Measurements from ENCODE around the gene ITGB5.

ITGB5 gene

GRCh38 chr3:124895756-124896155, 8.6 kb upstream of the ITGB5 start:
- peak in 1 of 2 experiments; percentile 62 for DNase-seq

GRCh38 chr3:124893526-124893925, 6.4 kb upstream of the ITGB5 start:
- DNase-seq = peak in 1 of 2 experiments; percentile 10

GRCh38 chr3:124890573-124891190, 3.5 kb upstream of the ITGB5 start:
- no peak for DNase-seq

- DNase-seq = no peak
These were observed 1.6 kb upstream of the ITGB5 start for GRCh38 chr3:124888482-124889441.

GRCh38 chr3:124887932-124888298, 750 bp upstream of the ITGB5 start:
- DNase-seq = no peak

- DNase-seq = no peak
These were observed 753 bp downstream of the ITGB5 start for GRCh38 chr3:124886168-124887056.

GRCh38 chr3:124885466-124886167, 1.5 kb downstream of the ITGB5 start:
- no peak for DNase-seq

- DNase-seq = no peak
These were observed 2.6 kb downstream of the ITGB5 start for GRCh38 chr3:124884474-124885101.

GRCh38 chr3:124883766-124884473, 3.2 kb downstream of the ITGB5 start:
- DNase-seq = no peak

- no peak for DNase-seq
These were observed 4.1 kb downstream of the ITGB5 start for GRCh38 chr3:124882816-124883747.

- no peak for DNase-seq
These were observed 5.0 kb downstream of the ITGB5 start for GRCh38 chr3:124881976-124882697.

GRCh38 chr3:124879337-124879680, 7.9 kb downstream of the ITGB5 start:
- no peak for DNase-seq

GRCh38 chr3:124878561-124879336, 8.4 kb downstream of the ITGB5 start:
- peak; percentile 9 to 12 for DNase-seq

GRCh38 chr3:124877674-124878073, 9.5 kb downstream of the ITGB5 start:
- no peak for DNase-seq

GRCh38 chr3:124876401-124876878, 10.7 kb downstream of the ITGB5 start:
- DNase-seq = no peak

- DNase-seq = no peak
These were observed 13.9 kb downstream of the ITGB5 start for GRCh38 chr3:124873226-124873625.

- no peak for DNase-seq
These were observed 19.7 kb downstream of the ITGB5 start for GRCh38 chr3:124867511-124867910.

- DNase-seq = no peak
These were observed 25.2 kb downstream of the ITGB5 start for GRCh38 chr3:124862006-124862405.

GRCh38 chr3:124861041-124861440, 26.1 kb downstream of the ITGB5 start:
- no peak for DNase-seq
